Measurements from ENCODE around the gene SAXO2.
"Not testable (repeated sequence)": the region's sequence is repeated elsewhere in the genome, so short reads cannot be mapped to it uniquely, and the experiment has no call there.

DNA sequence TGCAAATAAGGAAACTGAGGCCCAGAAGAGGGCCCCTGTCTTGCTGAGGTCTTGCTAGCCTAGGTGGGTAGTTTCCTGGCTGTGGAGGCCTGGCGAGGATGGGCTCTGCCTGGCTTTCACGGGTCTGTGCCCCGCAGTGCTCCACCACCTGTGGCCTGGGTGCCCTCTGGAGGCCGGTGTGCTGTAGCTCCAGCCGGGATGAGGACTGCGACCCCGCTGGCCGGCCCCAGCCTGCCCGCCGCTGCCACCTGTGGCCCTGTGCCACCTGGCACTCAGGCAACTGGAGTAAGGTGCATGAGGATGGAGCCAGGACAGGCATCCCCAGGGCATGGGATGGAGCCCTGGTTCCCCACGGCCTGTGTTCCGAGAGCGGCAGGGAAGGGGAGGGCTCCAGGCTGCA, 66.4 kb downstream of the SAXO2 start:
- TF ChIP-seq, protein P1, sequence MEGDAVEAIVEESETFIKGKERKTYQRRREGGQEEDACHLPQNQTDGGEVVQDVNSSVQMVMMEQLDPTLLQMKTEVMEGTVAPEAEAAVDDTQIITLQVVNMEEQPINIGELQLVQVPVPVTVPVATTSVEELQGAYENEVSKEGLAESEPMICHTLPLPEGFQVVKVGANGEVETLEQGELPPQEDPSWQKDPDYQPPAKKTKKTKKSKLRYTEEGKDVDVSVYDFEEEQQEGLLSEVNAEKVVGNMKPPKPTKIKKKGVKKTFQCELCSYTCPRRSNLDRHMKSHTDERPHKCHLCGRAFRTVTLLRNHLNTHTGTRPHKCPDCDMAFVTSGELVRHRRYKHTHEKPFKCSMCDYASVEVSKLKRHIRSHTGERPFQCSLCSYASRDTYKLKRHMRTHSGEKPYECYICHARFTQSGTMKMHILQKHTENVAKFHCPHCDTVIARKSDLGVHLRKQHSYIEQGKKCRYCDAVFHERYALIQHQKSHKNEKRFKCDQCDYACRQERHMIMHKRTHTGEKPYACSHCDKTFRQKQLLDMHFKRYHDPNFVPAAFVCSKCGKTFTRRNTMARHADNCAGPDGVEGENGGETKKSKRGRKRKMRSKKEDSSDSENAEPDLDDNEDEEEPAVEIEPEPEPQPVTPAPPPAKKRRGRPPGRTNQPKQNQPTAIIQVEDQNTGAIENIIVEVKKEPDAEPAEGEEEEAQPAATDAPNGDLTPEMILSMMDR (conservative IDR thresholded peaks at IDR 0.05; ENCODE audit: low read depth, low read length): not testable (repeated sequence)
- TF ChIP-seq EZH2 (IDR thresholded peaks at IDR 0.05; ENCODE audit: borderline replicate concordance, low read depth, low read length, poor library complexity, severe bottlenecking): not testable (repeated sequence)

All from A673 (cell line).